LoVo (cell line): Measurements from ENCODE around the gene SANBR.

Experiments
- DNase-seq: peaks from one replicate; pipeline ENCODE4 v3.0.0-alpha.2; 2016; ENCODE audit warnings: low spot score

The SANBR gene

DNA sequence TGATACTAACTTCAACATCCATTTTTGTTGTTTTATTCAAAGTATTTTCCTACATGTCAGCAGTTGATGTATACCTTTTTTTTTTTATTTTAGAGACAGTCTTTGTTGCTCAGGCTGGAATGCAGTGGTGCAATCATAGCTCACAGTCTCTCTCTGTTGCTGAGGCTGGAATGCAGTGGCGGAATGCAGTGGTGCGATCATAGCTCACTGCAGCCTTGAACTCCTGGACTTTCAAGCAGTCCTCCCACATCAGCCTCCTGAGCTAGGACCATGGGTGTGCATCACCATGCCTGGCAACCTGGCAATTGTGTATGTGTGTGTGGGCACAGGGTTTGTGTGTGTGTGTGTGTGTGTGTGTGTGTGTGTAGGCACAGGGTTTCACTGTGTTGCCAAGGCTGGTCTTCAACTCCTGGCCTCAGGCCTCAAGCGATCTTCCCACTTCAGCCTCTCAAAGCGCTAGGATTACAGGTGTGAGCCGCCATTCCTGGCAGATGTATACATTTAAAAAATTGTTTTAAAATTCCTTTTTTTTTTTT is 24.8 kb downstream of the SANBR start:
- DNase-seq, result no peak

DNA sequence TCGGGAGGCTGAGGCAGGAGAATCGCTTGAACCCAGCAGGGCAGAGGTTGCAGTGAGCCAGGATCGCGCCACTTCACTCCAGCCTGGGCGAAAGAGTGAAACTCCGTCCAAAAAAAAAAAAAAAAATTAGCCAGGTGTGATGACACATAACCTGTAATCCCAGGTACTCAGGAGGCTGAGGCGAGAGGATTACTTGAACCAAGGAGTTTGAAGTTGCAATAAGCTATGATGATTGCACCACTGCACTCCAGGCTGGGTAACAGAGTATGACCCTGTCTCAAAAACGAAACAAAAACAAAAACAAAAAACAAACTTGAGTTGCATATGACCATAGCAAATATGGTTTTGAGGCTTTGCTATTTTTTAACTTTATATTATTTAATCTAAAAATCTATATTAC is 25.8 kb downstream of the SANBR start:
- no peak for DNase-seq

DNA sequence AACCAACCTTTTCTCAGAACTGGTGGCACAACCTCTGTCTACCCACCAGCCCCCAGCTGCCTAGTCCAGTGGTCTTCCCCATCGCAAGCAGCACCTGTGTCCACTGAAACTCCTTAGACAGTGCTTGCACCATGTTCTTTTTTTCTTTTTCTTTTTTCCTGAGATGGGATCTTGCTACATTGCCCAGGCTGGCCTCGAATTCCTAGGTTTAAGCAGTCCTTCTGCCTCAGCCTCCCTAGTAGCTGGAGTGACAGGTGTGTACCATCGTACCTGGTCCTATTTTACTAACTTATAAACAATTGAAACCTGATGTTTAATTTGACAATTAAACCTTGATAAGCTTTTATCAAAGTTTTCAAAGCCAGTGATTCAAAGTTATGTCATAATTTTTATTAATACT is 30.8 kb downstream of the SANBR start:
- no peak for DNase-seq

DNA sequence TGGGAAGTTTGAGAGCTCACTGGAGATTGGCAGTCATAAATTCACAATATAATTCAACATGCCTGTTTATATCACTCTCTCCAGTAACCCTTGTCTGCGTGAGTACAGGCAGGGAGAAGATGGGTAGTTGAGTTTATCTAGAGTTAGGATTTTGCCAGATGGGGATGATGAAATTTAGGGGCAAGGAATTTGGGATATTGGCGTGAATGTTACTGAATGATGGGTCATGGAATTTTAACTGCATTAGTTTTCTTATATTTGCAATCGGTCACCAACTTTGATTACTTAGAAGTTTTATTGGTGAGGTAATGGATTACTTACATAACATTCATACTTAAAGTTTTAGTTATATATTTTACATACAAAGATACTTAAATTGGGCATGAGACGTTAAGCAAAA is 35.1 kb downstream of the SANBR start:
- no peak for DNase-seq

DNA sequence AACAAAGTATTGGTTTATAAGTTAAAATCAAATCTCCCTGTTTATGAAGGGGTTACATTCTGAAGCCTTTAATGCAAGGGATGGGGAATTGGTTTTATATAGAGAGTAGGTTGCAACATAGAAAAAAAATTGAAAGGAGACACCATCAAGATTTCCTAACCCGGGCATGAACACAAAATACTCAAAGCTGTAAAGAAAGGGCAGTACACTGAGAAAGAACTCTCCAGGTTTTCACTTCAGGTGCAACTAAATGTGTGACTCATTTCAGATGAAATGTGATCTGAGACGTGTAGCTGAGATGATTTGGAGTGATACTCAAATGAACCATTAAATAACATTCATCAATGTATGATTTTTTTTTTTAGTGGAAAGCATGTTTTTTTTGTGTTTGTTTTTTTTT is 43.6 kb downstream of the SANBR start:
- no peak for DNase-seq

DNA sequence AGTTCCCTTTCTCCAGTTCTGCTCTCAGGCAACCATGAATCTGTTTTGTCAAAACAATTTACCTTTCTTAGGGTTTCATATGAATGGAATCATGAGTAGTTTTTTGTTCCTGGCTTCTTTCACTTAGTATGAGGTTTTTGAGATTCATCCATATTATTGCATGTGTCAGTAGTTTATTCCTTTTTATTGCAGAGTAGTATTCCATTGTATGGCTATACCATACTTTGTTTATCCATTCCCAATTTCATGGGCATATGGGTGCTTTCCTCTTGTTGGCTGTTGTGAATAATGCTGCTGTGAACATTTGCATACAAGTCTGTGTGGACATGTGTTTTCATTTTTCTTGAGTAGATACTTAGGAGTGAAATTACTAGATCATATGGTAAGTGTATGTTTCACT is 46.0 kb downstream of the SANBR start:
- DNase-seq, result no peak

DNA sequence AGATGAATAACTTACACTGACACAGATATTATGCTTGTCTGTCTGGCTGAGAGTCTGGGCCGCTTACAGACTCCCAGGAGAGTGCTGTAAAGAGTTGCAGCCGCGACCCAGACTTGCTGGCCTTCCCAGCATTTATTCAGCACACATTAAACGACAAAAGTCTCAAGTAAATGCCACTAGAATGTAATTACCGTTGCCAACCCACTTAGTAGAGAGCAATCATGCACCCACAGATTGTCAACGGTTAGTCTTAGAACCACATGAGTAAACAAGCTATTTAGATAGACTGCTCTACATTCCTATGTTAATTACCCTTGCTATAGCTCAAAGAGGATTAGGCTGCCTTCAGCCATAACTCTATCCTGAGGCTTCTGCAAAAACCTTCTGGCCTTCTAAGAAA is 48.5 kb downstream of the SANBR start:
- no peak for DNase-seq
